Measurements from ENCODE around the gene NKX1-2.

- no peak for TF ChIP-seq CTCF (conservative IDR thresholded peaks at IDR 0.05; ENCODE audit: low read depth, low read length)
- no peak for TF ChIP-seq EZH2 (IDR thresholded peaks at IDR 0.05; ENCODE audit: borderline replicate concordance, low read depth, low read length, poor library complexity, severe bottlenecking)
Measured at GRCh38 chr10:124486635-124487034, 36.8 kb upstream of the NKX1-2 start.
